GM12891 (cell line): ENCODE results near the gene ALDH3B1.

Experiments used
- DNase-seq: peaks from one replicate; pipeline ENCODE4 v3.0.0; 2011; ENCODE audit warnings: low spot score; ENCODE audit not compliant: insufficient read length
- FAIRE-seq: peaks from 2 replicates; lab custom pipeline; 2011; peaks lifted over from hg19 to GRCh38; lab: Jason Lieb, UNC
- PAX5 ChIP-seq: IDR thresholded peaks from 2 replicates; pipeline ENCODE4 v1.6.1; 2011; ENCODE audit warnings: low read length, moderate library complexity, mild to moderate bottlenecking; ENCODE audit not compliant: insufficient read depth, severe bottlenecking
- POLR2A ChIP-seq: IDR thresholded peaks from 2 replicates; pipeline ENCODE4 v1.6.1; 2011; ENCODE audit warnings: low read depth, low read length, control low read depth
- POLR2AphosphoS5 ChIP-seq: IDR thresholded peaks from 2 replicates; pipeline ENCODE4 v1.6.1; 2011; ENCODE audit warnings: low read depth, low read length, control low read depth
- POU2F2 ChIP-seq: IDR thresholded peaks from 2 replicates; pipeline ENCODE4 v1.6.1; 2011; ENCODE audit warnings: low read depth, mild to moderate bottlenecking, control low read depth, low read length, moderate library complexity
- SPI1 ChIP-seq: IDR thresholded peaks from 2 replicates; pipeline ENCODE4 v1.6.1; 2011; ENCODE audit warnings: low read depth, low read length, control low read depth
- TAF1 ChIP-seq: IDR thresholded peaks from 2 replicates; pipeline ENCODE4 v1.6.1; 2011; ENCODE audit warnings: low read depth, low read length, control low read depth

The ALDH3B1 gene

GRCh38 chr11:68064926-68065325 lies 54.8 kb downstream of the ALDH3B1 start:
- FAIRE-seq (no peak), DNase-seq (no peak)
- no peak for TF ChIP-seq POLR2A
- TF ChIP-seq POLR2AphosphoS5 = no peak
- TF ChIP-seq SPI1 = no peak
- TF ChIP-seq PAX5 = no peak
- TF ChIP-seq POU2F2 = no peak
- TF ChIP-seq TAF1 = no peak

DNA sequence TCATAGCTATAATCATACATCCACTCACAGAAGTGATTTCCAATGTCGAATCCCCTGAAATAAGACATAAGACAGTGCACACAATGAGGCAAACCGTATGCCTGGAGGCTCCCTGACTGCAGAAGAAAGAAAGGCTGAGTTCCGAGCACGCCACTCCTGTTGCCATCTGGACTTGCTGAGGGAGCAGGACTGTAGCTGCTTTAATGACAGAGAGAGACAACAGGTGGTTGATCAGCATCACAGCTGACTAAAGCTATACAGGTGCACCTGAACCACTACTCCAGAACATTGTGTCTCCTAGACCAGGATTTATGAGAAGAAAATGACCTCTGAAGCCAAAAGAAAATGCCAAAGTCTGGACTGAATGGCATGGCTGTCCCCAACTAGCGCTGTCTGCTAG lies 55.7 kb downstream of the ALDH3B1 start:
- TF ChIP-seq PAX5 = no peak
- no peak for TF ChIP-seq SPI1
- TF ChIP-seq TAF1 = no peak
- TF ChIP-seq POLR2AphosphoS5 = no peak
- no peak for TF ChIP-seq POU2F2
- no peak for TF ChIP-seq POLR2A
- FAIRE-seq (no peak), DNase-seq (no peak)

GRCh38 chr11:68066742-68067141 lies 56.6 kb downstream of the ALDH3B1 start:
- FAIRE-seq (no peak), DNase-seq (no peak)
- TF ChIP-seq POLR2AphosphoS5 (0 out of 2 replicates have a peak, but pooled peaks have one; percentile 44), SPI1 (no peak), TAF1 (no peak), POLR2A (no peak; the same call in 1 of the 2 replicates), POU2F2 (no peak), PAX5 (no peak)

DNA sequence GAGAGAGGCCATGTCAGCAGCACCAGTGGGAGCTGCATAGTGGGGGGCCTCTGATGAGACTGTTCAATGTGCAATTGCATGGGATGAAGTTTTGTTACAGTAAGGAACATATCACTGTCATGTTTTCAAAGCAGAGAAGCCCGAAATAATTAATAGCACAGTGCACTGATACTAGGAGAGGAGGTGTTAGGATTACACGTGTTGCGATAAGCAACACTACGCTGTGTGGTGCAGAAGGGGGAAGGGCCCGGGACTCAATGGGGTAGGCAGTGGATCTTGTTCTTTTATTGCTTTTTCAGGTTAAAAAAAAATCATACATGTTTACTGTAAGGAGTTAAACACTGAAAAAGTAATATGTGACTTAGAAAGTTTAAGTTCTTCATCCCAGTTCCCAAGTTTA lies 57.9 kb downstream of the ALDH3B1 start:
- DNase-seq (no peak), FAIRE-seq (no peak)
- TF ChIP-seq POLR2A (no peak), POU2F2 (no peak), SPI1 (no peak), POLR2AphosphoS5 (no peak), TAF1 (no peak), PAX5 (no peak)

DNA sequence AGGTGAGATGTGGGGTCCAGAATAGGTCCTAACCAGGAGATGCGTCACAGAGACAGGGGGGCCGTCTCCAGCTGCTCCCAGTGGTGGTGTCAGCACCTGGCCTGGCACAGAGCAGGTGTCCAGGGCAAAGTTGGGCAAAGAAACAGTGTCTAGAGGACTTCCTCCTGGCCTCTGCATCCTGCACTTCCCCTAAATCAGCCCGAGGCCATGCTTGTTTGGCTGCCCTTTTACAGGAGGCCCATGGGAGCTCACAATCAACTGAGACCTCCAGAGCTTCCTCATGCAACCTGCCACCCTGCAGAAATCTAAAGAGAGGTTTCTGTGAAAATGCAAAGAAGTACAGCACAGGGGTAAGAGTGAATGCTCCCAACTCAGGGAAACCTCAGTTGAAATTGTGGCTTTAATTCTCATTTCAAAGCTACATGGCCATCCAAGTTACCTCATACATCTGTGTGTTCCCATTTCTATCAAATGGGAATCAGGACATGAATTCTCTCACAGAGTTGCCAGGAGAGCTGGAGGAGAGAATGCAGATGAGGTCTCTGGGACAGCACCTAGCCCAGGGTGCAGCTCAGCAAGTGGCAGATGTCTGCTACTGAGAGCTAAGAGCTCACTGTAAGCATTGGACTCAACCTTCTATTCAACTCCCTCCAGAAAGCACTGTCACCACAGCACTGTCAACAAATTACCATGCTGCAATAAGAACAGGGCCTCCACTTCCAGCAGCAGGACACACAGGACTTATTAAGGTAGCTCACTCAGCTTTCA lies 61.3 kb downstream of the ALDH3B1 start:
- TF ChIP-seq POLR2A (no peak), PAX5 (no peak), SPI1 (no peak), POLR2AphosphoS5 (no peak), TAF1 (no peak), POU2F2 (no peak)
- FAIRE-seq (no peak), DNase-seq (no peak)

DNA sequence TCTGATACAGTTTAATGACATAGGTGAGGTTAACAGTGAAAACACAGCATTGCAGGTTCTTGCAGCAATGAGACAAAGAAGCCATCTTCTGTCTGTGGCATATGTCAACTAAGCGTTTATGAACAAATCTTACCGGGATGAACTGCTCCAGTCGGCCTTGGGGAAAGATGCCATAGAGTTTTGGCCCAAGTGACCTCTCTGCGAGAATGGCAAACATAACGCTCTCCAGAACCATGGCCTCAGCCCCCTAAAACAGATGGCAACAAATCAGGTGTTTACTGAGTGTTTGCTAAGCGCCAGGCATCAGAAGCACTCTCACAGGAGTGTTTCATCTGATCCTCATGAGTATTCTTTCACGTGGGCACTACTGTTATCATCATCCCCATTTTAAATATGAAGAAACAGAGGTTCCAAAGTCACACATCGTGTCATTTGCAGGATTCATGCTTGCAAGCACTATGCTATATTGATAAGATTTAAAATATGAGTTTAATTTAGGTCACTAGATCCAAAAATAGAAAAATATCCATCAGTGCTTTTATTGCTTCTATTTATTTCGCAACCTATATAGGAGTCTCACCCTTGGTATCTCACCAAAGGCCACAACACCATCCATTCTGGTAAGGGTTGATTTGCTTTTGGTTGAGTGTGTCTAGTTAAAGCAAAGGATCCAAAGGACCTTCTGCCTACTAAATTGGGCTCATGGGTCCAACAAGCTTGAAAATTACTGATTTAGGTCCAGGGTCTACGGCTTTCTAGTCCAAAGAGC lies 64.6 kb downstream of the ALDH3B1 start:
- FAIRE-seq (no peak), DNase-seq (no peak)
- TF ChIP-seq PAX5 = no peak
- no peak for TF ChIP-seq POLR2A
- TF ChIP-seq SPI1 = no peak
- no peak for TF ChIP-seq POLR2AphosphoS5
- no peak for TF ChIP-seq TAF1
- TF ChIP-seq POU2F2 = no peak

- no peak for TF ChIP-seq POLR2A
- no peak for TF ChIP-seq PAX5
- no peak for TF ChIP-seq POU2F2
- no peak for TF ChIP-seq POLR2AphosphoS5
- TF ChIP-seq TAF1 = no peak
- no peak for TF ChIP-seq SPI1
- DNase-seq (no peak), FAIRE-seq (no peak)
These were observed 66.4 kb downstream of the ALDH3B1 start for GRCh38 chr11:68076371-68077042.

GRCh38 chr11:68077617-68078582 lies 67.8 kb downstream of the ALDH3B1 start:
- TF ChIP-seq POLR2A (no peak; the same call in 1 of the 2 replicates), POU2F2 (no peak), POLR2AphosphoS5 (0 out of 2 replicates have a peak, but pooled peaks have one; percentile 30), TAF1 (no peak), PAX5 (no peak)
- FAIRE-seq = no peak
- DNase-seq = no peak
